ENCODE measurements around the gene CRYBB1. TPM values are rescaled to one million over a fixed set of nuclear protein-coding genes. Genes with fewer than 3 reads are reported as not detected.

CRYBB1 gene
- polyA plus RNA-seq, 1 of the 3 experiments (the other 2 are of a cell fraction) = 0.05 TPM

GRCh38 chr22:26624803-26625202, 7.0 kb upstream of the CRYBB1 start (continued):
- no peak for TF ChIP-seq ZBTB33 (IDR thresholded peaks at IDR 0.05; ENCODE audit: borderline replicate concordance, low read depth)
- TF ChIP-seq TCF12 (IDR thresholded peaks at IDR 0.05) = no peak

DNA sequence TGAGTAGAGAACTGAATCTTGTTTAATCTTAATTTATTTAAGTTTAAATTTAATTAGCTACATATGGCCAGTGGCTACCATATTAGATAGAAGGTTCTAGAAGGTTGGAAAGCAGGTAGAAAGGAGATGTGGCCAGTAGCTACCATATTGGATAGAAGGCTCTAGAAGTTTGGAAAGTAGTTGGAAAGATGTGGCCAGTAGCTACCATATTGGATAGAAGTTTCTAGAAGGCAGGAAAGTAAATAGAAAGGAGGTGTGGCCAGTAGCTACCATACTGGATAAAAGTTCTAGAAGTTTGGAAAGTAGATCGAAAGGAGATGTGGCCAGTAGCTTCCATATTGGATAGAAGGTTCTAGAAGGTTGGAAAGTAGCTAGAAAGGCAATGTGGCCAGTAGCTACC, 6.2 kb upstream of the CRYBB1 start:
- Histone ChIP-seq H3K4me3 (ENCODE audit: low read depth in 2 of 2, low read length in 1 of 2) (no peak overlapping the region), H3K9me3 (no peaks in the 10 kb centered on the region), H3K79me2 (ENCODE audit: insufficient read depth) (no peaks in the 10 kb centered on the region), H3K9ac (no peak overlapping the region), H3K9me2 (no peaks in the 10 kb centered on the region), H3K4me1 (ENCODE audit: control insufficient read depth in 1 of 2, insufficient read depth in 2 of 2, low read depth in 1 of 2, low read length in 1 of 2) (no peaks in the 10 kb centered on the region), H3F3A (replicated peaks; ENCODE audit: insufficient read depth) (no peaks in the 10 kb centered on the region), H3K4me2 (no peak overlapping the region), H3K27me3 (ENCODE audit: insufficient read depth) (no peaks in the 10 kb centered on the region; the same call in 1 of the 2 replicates), H4K20me1 (ENCODE audit: insufficient read depth) (no peaks in the 10 kb centered on the region), H3K36me3 (replicated peaks in 1 of 2; ENCODE audit: control insufficient read depth in 1 of 2, insufficient read depth in 2 of 2, low read length in 1 of 2) (no peaks in the 10 kb centered on the region), H2AFZ (ENCODE audit: low read depth) (no peak overlapping the region), H3K27ac (ENCODE audit: low read depth in 2 of 2, low read length in 1 of 2) (no peak overlapping the region)
- no peak for TF ChIP-seq RCOR1 (IDR thresholded peaks at IDR 0.05; ENCODE audit: low read length)
- no peak for TF ChIP-seq YY1 (IDR thresholded peaks at IDR 0.05; ENCODE audit: low read depth)
- no peak for TF ChIP-seq FOSL2 (IDR thresholded peaks at IDR 0.05; ENCODE audit: borderline replicate concordance, low read depth)
- no peak for TF ChIP-seq POLR2AphosphoS5 (IDR thresholded peaks at IDR 0.05; ENCODE audit: low read depth, low read length)
- TF ChIP-seq, protein P1, sequence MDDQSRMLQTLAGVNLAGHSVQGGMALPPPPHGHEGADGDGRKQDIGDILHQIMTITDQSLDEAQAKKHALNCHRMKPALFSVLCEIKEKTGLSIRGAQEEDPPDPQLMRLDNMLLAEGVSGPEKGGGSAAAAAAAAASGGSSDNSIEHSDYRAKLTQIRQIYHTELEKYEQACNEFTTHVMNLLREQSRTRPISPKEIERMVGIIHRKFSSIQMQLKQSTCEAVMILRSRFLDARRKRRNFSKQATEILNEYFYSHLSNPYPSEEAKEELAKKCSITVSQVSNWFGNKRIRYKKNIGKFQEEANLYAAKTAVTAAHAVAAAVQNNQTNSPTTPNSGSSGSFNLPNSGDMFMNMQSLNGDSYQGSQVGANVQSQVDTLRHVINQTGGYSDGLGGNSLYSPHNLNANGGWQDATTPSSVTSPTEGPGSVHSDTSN (IDR thresholded peaks at IDR 0.05) = no peak
- no peak for TF ChIP-seq SIN3A (IDR thresholded peaks at IDR 0.05; ENCODE audit: borderline replicate concordance, low read depth, low read length)
- whole genome bisulfite sequencing (ENCODE audit: low lambda C conversion rate) = 54% methylated on average over 1 of the region's 1 CpG
- ChIA-PET POLR2A (no interaction called here), CTCF (interaction anchor here (1.1 kb wide), 1 partner anchor 257 kb away, joined by 3 read pairs; no protein-coding TSS in a partner anchor)
- no peak for DNase-seq

DNA sequence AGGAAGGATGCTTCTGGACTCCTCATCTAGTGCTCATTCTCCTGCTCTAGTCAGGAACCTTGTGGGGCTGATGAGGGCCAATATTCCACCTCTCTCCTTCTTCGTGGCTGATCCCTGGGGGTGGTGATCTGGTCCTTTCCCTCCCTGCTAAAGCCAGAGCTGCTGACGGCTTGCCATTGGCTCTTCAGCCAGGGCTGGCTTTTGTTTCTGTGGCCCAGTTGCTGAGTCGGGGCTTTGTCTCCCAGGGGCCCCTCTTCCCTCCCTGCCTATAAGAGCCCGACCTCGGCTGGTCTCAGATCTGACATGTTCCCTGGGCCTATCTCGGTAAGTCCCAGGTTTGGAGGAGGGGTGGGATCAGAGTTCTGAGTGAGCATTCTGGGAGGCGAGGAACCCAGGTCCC, 3.8 kb upstream of the CRYBB1 start, which contains the start of gene CRYBA4:
Gene CRYBA4, plus strand, starts transcription at position 301 of the 400 bp plus-strand sequence. CDS start 634 bp downstream, outside the sequence.
- H3F3A ChIP-seq (replicated peaks; ENCODE audit: insufficient read depth) = no peaks in the 10 kb centered on the region
- H3K4me3 ChIP-seq (ENCODE audit: low read depth in 2 of 2, low read length in 1 of 2) = no peak within 1 kb of the TSS
- no peaks in the 10 kb centered on the region for H3K36me3 ChIP-seq (replicated peaks in 1 of 2; ENCODE audit: control insufficient read depth in 1 of 2, insufficient read depth in 2 of 2, low read length in 1 of 2)
- H3K27me3 ChIP-seq (ENCODE audit: insufficient read depth) = no peaks in the 10 kb centered on the region; the same call in 1 of the 2 replicates
- CTCF ChIA-PET = interaction anchor here (1.0 kb wide), 1 partner anchor 32 kb away, joined by 3 read pairs; the partner anchor contains the start of gene TPST2
- H3K9me2 ChIP-seq = no peaks in the 10 kb centered on the region
- no peaks in the 10 kb centered on the region for H4K20me1 ChIP-seq (ENCODE audit: insufficient read depth)
- H3K4me1 ChIP-seq (ENCODE audit: control insufficient read depth in 1 of 2, insufficient read depth in 2 of 2, low read depth in 1 of 2, low read length in 1 of 2) = peaks cover 0 to 19% of the 10 kb centered on the region in 2 experiments; a peak in 3 of 4 replicates
- no peaks in the 10 kb centered on the region for H3K79me2 ChIP-seq (ENCODE audit: insufficient read depth)
- TF ChIP-seq POLR2AphosphoS5 (IDR thresholded peaks at IDR 0.05; ENCODE audit: low read depth, low read length) (no peak), SMC3 (IDR thresholded peaks at IDR 0.05; ENCODE audit: low read depth, low read length) (no peak), USF2 (IDR thresholded peaks at IDR 0.05; ENCODE audit: borderline replicate concordance, low read depth, low read length) (no peak), EZH2phosphoT487 (IDR thresholded peaks at IDR 0.05; ENCODE audit: borderline replicate concordance, low read depth) (no peak), NFIC (IDR thresholded peaks at IDR 0.05; ENCODE audit: borderline replicate concordance) (no peak), TAF1 (IDR thresholded peaks at IDR 0.05; ENCODE audit: borderline replicate concordance, low read depth, low read length) (no peak), MXI1 (IDR thresholded peaks at IDR 0.05; ENCODE audit: low read depth, low read length) (no peak), RCOR1 (IDR thresholded peaks at IDR 0.05; ENCODE audit: low read length) (no peak), SIN3A (IDR thresholded peaks at IDR 0.05; ENCODE audit: borderline replicate concordance, low read depth, low read length) (no peak), TCF12 (IDR thresholded peaks at IDR 0.05) (no peak), MAX (IDR thresholded peaks at IDR 0.05; ENCODE audit: low read depth) (no peak), ELF1 (IDR thresholded peaks at IDR 0.05) (no peak), EP300 (IDR thresholded peaks at IDR 0.05; ENCODE audit: borderline replicate concordance in 1 of 2, low read depth in 1 of 2, low read length in 1 of 2) (no peak), FOXM1 (IDR thresholded peaks at IDR 0.05; ENCODE audit: low read depth) (no peak), FOSL2 (IDR thresholded peaks at IDR 0.05; ENCODE audit: borderline replicate concordance, low read depth) (no peak)
- TF ChIP-seq, protein P1 (IDR thresholded peaks at IDR 0.05) = no peak
- TF ChIP-seq, protein P2, sequence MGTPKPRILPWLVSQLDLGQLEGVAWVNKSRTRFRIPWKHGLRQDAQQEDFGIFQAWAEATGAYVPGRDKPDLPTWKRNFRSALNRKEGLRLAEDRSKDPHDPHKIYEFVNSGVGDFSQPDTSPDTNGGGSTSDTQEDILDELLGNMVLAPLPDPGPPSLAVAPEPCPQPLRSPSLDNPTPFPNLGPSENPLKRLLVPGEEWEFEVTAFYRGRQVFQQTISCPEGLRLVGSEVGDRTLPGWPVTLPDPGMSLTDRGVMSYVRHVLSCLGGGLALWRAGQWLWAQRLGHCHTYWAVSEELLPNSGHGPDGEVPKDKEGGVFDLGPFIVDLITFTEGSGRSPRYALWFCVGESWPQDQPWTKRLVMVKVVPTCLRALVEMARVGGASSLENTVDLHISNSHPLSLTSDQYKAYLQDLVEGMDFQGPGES (IDR thresholded peaks at IDR 0.05; ENCODE audit: low read depth, low read length) = no peak
- no peak within 1 kb of the TSS for H3K4me2 ChIP-seq
- no peak within 1 kb of the TSS for H3K27ac ChIP-seq (ENCODE audit: low read depth in 2 of 2, low read length in 1 of 2)
- DNase-seq = no peak
- 62% methylated on average over 5 of the region's 7 CpGs for WGBS (ENCODE audit: low lambda C conversion rate)
- H3K9ac ChIP-seq = no peak within 1 kb of the TSS
- no peak within 1 kb of the TSS for H2AFZ ChIP-seq (ENCODE audit: low read depth)
- no peaks in the 10 kb centered on the region for H3K9me3 ChIP-seq
- POLR2A ChIA-PET = no interaction called here
